Measurements from ENCODE around the gene NUDT16L1.
"Not testable (repeated sequence)": the region's sequence is repeated elsewhere in the genome, so short reads cannot be mapped to it uniquely, and the experiment has no call there.

NUDT16L1 gene

DNA sequence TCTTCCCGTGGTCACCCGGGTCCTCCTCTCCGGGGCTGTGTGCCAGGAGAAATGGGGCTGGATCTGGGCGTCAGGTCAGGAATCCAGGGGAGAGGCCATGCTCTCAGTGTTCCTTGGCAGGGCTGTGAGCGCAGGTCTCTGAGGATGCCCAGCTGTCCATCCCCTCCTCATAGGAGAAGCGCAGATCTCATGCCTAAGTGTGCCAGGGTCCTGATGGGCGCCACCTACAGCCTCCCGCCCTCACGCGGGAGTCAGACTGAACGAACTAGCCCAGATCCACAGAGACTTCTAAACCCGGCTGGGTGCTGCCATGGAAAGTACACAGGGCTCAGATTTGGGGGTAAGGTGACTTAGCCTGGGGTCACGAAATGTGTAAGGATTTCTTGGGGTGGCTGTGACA is 44.4 kb upstream of the NUDT16L1 start:
- Histone ChIP-seq H3K36me3 (ENCODE audit: insufficient read depth, low read length) (peaks cover 12% of the 10 kb centered on the region; the same call in 1 of the 2 replicates), H3K9me2 (replicated peaks; ENCODE audit: low read depth, low read length) (no peaks in the 10 kb centered on the region), H3K9me3 (ENCODE audit: insufficient read depth, low read depth, low read length) (no peaks in the 10 kb centered on the region), H3K4me3 (ENCODE audit: low read length, poor library complexity, severe bottlenecking) (no peak overlapping the region), H3K9ac (ENCODE audit: low read depth, low read length, poor library complexity, severe bottlenecking) (no peak overlapping the region), H2AFZ (ENCODE audit: low read length) (no peak overlapping the region), H3K27me3 (ENCODE audit: insufficient read depth, low read length, poor library complexity, severe bottlenecking) (no peaks in the 10 kb centered on the region), H3F3A (ENCODE audit: low read depth) (no peaks in the 10 kb centered on the region), H3K4me1 (ENCODE audit: insufficient read depth, low read length, poor library complexity, severe bottlenecking) (no peaks in the 10 kb centered on the region), H3K79me2 (ENCODE audit: insufficient read depth, low read length) (peaks cover 3% of the 10 kb centered on the region; the same call in 1 of the 2 replicates), H4K20me1 (ENCODE audit: insufficient read depth, low read length, poor library complexity, severe bottlenecking) (peaks cover 3% of the 10 kb centered on the region), H3K4me2 (ENCODE audit: low read depth, low read length, poor library complexity, severe bottlenecking) (no peak overlapping the region)
- TF ChIP-seq CTCF (conservative IDR thresholded peaks at IDR 0.05; ENCODE audit: low read length) (no peak), EZH2phosphoT487 (IDR thresholded peaks at IDR 0.05; ENCODE audit: borderline replicate concordance) (no peak)

DNA sequence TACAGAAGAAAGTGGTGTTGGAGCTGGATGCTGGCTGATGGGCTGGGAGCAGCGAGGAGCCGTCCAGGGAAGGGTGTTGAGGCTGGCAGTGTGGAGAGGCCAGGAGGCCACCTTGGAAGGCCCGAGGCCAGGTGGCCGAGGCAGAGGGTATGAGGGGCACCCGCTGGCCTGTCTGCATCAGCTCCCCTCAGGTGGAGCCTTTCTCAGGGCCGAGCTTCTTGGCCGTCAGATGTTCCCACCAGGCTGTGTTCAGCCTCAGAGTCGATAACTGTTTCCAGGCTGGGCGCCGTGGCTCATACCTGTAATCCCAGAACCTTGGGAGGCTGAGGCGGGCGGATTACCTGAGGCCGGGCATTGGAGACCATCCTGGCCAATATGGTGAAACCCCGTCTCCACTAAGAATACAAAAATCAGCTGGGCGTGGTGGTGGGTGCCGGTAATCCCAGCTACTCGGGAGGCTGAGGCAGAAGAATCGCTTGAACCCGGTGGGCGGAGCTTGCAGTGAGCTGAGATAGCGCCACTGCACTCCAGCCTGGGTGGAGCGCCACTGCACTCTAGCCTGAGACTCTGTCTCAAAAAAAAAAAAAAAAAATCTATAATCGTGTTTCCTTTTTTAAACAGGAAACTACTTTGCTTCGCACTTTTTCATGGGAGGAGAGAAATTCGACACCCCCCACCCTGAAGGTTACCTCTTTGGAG is 43.5 kb upstream of the NUDT16L1 start:
- Histone ChIP-seq H4K20me1 (ENCODE audit: insufficient read depth, low read length, poor library complexity, severe bottlenecking) (peaks cover 3% of the 10 kb centered on the region), H3K79me2 (ENCODE audit: insufficient read depth, low read length) (peaks cover 3% of the 10 kb centered on the region; the same call in 1 of the 2 replicates)

GRCh38 chr16:4650443-4651074 is 42.8 kb upstream of the NUDT16L1 start:
- not testable (repeated sequence) for H3K4me2 ChIP-seq (ENCODE audit: low read depth, low read length, poor library complexity, severe bottlenecking); H3K4me1 ChIP-seq (ENCODE audit: insufficient read depth, low read length, poor library complexity, severe bottlenecking); H3K9me2 ChIP-seq (replicated peaks; ENCODE audit: low read depth, low read length); H4K20me1 ChIP-seq (ENCODE audit: insufficient read depth, low read length, poor library complexity, severe bottlenecking); H3K27me3 ChIP-seq (ENCODE audit: insufficient read depth, low read length, poor library complexity, severe bottlenecking); H3K4me3 ChIP-seq (ENCODE audit: low read length, poor library complexity, severe bottlenecking); H3K79me2 ChIP-seq (ENCODE audit: insufficient read depth, low read length); H3F3A ChIP-seq (ENCODE audit: low read depth); H2AFZ ChIP-seq (ENCODE audit: low read length); H3K9ac ChIP-seq (ENCODE audit: low read depth, low read length, poor library complexity, severe bottlenecking); H3K9me3 ChIP-seq (ENCODE audit: insufficient read depth, low read depth, low read length)
- TF ChIP-seq CTCF (conservative IDR thresholded peaks at IDR 0.05; ENCODE audit: low read length), result peak; percentile 64
- peaks cover 22% of the 10 kb centered on the region; the same call in 1 of the 2 replicates for H3K36me3 ChIP-seq (ENCODE audit: insufficient read depth, low read length)

More for the DNA sequence above, 43.5 kb upstream of the NUDT16L1 start:
- no peak overlapping the region for H3K9ac ChIP-seq (ENCODE audit: low read depth, low read length, poor library complexity, severe bottlenecking)
- H2AFZ ChIP-seq (ENCODE audit: low read length), result no peak overlapping the region
- no peaks in the 10 kb centered on the region for H3K9me3 ChIP-seq (ENCODE audit: insufficient read depth, low read depth, low read length)
- H3K27me3 ChIP-seq (ENCODE audit: insufficient read depth, low read length, poor library complexity, severe bottlenecking), result no peaks in the 10 kb centered on the region
- H3K4me2 ChIP-seq (ENCODE audit: low read depth, low read length, poor library complexity, severe bottlenecking), result no peak overlapping the region
- peaks cover 18% of the 10 kb centered on the region; the same call in 1 of the 2 replicates for H3K36me3 ChIP-seq (ENCODE audit: insufficient read depth, low read length)
- no peak overlapping the region for H3K4me3 ChIP-seq (ENCODE audit: low read length, poor library complexity, severe bottlenecking)
- H3F3A ChIP-seq (ENCODE audit: low read depth), result no peaks in the 10 kb centered on the region
- TF ChIP-seq CTCF (conservative IDR thresholded peaks at IDR 0.05; ENCODE audit: low read length) (no peak), EZH2phosphoT487 (IDR thresholded peaks at IDR 0.05; ENCODE audit: borderline replicate concordance) (no peak)
- H3K9me2 ChIP-seq (replicated peaks; ENCODE audit: low read depth, low read length), result no peaks in the 10 kb centered on the region
- H3K4me1 ChIP-seq (ENCODE audit: insufficient read depth, low read length, poor library complexity, severe bottlenecking), result no peaks in the 10 kb centered on the region
